ENCODE results near the gene EEF2.
"Not testable (repeated sequence)": the region's sequence is repeated elsewhere in the genome, so short reads cannot be mapped to it uniquely, and the experiment has no call there.

Gene EEF2

DNA sequence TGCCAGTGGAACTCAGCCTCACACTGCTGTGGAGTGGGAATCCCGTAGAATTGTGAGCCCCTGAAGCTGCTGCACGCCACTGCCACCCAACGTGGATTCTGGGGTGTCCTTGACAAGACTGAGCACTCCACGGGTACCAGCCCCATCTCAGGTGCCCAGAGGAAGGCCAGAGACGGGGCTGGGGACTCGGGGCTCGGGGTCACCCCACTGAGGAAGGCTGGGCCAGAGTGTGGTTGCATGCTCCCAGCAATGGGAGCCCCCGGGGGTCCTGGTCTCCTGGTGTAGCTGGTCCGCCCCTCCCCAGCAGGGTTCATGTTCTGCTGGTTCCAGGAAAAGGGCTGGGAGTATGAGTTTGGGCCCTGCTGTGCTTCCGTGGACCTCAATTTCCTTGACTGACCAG lies 29.6 kb downstream of the EEF2 start:
- TF ChIP-seq, protein P1, sequence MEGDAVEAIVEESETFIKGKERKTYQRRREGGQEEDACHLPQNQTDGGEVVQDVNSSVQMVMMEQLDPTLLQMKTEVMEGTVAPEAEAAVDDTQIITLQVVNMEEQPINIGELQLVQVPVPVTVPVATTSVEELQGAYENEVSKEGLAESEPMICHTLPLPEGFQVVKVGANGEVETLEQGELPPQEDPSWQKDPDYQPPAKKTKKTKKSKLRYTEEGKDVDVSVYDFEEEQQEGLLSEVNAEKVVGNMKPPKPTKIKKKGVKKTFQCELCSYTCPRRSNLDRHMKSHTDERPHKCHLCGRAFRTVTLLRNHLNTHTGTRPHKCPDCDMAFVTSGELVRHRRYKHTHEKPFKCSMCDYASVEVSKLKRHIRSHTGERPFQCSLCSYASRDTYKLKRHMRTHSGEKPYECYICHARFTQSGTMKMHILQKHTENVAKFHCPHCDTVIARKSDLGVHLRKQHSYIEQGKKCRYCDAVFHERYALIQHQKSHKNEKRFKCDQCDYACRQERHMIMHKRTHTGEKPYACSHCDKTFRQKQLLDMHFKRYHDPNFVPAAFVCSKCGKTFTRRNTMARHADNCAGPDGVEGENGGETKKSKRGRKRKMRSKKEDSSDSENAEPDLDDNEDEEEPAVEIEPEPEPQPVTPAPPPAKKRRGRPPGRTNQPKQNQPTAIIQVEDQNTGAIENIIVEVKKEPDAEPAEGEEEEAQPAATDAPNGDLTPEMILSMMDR (IDR thresholded peaks at IDR 0.05; ENCODE audit: low read depth, low read length): no peak
- Histone ChIP-seq H3K27me3 (no peaks in the 10 kb centered on the region), H3K4me3 (ENCODE audit: low read depth, low read length) (no peak overlapping the region), H3K9me3 (no peaks in the 10 kb centered on the region), H3K36me3 (peaks cover 22% of the 10 kb centered on the region), H3K4me1 (no peaks in the 10 kb centered on the region)
- DNase-seq: no peak

DNA sequence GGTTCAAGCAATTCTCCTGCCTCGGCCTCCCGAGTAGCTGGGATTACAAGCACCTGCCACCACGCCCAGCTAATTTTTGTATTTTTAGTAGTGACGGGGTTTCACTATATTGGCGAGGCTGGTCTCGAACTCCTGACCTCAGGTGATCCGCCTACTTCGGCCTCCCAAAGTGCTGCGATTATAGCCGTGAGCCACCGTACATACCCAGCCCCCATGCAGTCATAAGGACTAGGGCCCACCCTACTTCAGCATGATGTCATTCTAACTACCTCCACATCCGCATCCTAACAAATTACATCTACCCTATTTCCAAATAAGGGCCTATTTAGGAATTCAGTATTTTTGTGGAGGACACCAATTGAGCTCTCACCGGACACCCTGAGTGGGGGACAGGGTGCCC lies 30.0 kb downstream of the EEF2 start:
- not testable (repeated sequence) for DNase-seq; H3K4me1 ChIP-seq; H3K4me3 ChIP-seq (ENCODE audit: low read depth, low read length); H3K9me3 ChIP-seq; H3K27me3 ChIP-seq
- peaks cover 21% of the 10 kb centered on the region for H3K36me3 ChIP-seq

DNA sequence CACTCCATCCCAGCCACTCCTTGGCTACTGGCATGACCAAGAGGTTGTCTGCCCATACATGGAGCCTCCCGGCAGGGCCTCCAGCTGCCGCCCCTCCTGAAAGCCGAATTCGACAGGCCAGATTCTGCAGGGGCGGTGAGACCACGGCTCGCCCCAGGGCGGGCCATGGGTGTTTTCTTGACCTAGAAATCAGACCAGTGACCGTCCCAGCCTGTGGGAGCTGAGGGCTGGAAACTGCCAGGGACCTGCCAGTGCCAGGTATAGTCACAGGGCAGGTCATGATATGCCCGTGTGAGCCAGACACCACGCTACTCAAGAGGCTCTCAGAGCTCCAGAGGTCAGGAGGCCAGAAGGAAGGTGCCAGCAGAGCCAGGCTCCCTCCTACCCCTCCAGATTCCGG lies 31.2 kb downstream of the EEF2 start:
- H3K4me3 ChIP-seq (ENCODE audit: low read depth, low read length): no peak overlapping the region
- no peaks in the 10 kb centered on the region for H3K27me3 ChIP-seq
- TF ChIP-seq, protein P1 (IDR thresholded peaks at IDR 0.05; ENCODE audit: low read depth, low read length): no peak
- peaks cover 12% of the 10 kb centered on the region for H3K36me3 ChIP-seq
- no peaks in the 10 kb centered on the region for H3K4me1 ChIP-seq
- no peaks in the 10 kb centered on the region for H3K9me3 ChIP-seq
- no peak for DNase-seq

DNA sequence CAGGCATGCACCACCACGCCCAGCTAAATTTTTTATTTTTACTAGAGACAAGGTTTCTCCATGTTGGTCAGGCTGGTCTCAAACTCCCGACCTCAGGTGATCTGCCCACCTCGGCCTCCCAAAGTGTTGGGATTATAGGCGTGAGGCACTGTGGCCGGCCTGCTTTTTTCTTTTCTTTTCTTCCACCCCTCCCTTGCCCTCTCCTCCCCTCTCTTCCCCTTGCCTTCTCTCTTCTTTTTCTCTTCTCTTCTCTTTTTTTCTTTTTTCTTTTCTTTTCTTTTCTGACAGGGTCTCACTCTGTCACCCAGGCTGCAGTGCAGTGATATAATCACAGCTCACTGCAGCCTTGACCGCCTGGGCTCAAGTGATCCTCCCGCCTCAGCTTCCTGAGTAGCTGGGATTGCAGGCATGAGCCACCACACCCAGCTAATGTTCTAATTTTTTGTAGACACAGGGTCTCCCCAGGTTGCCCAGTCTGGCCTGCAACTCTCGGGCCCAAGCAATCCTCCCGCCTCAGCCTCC lies 32.4 kb downstream of the EEF2 start:
- H3K4me3 ChIP-seq (ENCODE audit: low read depth, low read length); H3K4me1 ChIP-seq; H3K27me3 ChIP-seq; DNase-seq; H3K36me3 ChIP-seq; H3K9me3 ChIP-seq: not testable (repeated sequence)

DNA sequence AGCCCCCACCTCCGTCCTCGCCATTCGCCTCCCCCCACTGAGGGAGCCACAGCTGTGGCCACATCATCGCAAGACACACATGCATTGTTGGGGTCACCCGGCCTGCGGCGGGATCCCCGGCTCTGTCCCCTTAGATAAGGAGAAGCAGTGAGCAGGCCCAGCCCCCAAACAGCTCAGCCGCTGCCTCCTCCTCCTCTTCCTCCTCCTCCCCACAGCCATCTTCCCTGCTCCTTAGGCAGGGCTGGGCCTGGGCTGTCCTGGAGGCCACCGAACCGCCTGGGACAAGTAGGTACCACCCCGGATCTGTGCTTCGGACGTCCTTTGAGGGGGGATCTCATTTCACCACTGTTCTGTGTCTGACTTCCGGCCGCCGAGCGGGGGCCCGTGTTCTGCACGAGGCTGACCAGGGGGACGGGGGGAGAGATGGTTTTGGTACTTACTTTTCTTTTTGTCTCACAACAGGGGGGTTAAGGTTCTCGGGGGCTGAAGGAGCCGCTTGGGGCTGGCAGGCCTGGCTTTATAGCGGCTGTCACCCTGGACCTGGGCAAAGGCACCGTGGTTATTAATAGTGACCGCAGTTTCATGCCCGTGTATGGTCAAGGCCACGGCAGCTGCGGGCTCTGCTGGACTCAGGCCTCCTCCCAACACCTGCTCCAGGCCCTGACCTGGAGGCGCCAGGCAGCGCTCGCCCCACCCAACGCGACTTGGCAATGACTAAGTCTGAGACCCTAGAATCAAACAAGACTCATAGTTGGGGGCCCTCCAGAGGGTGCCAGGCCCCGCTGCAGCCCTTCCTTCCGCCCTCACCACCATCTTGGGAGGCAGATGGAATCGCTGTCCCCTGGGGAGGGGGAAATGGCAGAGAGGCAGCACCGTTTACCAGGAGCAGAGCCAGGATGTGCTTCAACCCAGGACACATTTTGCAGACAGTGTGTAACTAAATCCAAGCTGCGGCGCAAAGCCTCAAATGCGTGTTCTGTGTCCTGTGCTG lies 34.1 kb downstream of the EEF2 start:
- Histone ChIP-seq H3K9me3 (no peaks in the 10 kb centered on the region), H3K27me3 (no peaks in the 10 kb centered on the region), H3K36me3 (no peaks in the 10 kb centered on the region), H3K4me3 (ENCODE audit: low read depth, low read length) (no peak overlapping the region), H3K4me1 (no peaks in the 10 kb centered on the region)
- DNase-seq: no peak
- TF ChIP-seq, protein P1 (IDR thresholded peaks at IDR 0.05; ENCODE audit: low read depth, low read length): no peak

DNA sequence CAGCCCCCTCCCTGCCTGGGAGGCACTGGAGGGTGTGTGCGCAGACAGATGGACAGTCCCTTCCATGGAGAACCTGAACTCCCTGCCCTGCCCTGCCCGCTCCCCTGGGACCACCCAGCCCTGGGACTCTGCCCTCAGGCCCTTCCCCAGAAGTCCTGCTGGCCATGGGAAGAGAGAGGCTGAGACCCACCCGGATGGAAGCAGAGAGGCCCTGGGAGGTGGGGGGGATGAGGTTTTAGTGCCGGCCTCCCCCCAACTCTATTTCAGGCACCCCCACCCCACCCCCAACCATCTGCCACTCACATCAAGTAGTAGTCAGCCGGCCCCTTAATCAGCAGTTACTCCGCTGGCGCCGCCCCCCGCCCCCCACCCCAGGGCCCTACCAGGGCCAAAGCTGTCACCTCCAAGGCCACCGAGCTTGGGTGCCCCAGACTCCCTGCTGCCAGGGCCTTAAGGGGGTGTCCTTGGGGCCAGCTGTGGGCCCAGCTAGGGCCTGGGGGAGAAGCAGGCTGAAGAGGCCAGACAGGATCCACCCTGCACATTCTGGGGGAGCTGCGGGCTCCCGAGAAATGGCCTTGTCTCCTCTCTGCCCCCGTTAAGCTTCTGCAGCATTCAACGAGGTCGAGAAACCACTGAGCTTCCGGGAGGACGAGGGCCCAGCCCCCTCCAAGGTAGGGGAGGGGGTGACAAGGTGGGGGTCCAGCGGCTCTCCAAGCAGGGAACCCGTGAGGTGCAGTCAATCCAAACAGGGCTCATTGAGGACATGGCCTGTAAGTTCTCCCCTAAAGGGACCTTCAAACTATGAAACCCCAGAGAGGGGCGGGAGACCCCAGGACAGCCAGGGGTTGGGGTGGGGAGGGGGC lies 35.0 kb downstream of the EEF2 start:
- Histone ChIP-seq H3K4me1 (no peaks in the 10 kb centered on the region), H3K9me3 (no peaks in the 10 kb centered on the region), H3K36me3 (no peaks in the 10 kb centered on the region), H3K27me3 (no peaks in the 10 kb centered on the region), H3K4me3 (ENCODE audit: low read depth, low read length) (no peak overlapping the region)
- TF ChIP-seq, protein P1 (IDR thresholded peaks at IDR 0.05; ENCODE audit: low read depth, low read length): no peak
- no peak for DNase-seq

Measured in BE2C (cell line).